GM19463 (cell line): Measurements from ENCODE around the gene SYVN1.
A peak's percentile ranks its signal among the peaks of the same experiment; 100 is the strongest.

Experiments used
- ATAC-seq: cut with Tn5 transposase; IDR thresholded peaks from one replicate; pipeline ENCODE4 v1.9.1; 2021; ENCODE audit warnings: mild to moderate bottlenecking, moderate library complexity; ENCODE audit not compliant: unreplicated experiment

The SYVN1 gene

DNA sequence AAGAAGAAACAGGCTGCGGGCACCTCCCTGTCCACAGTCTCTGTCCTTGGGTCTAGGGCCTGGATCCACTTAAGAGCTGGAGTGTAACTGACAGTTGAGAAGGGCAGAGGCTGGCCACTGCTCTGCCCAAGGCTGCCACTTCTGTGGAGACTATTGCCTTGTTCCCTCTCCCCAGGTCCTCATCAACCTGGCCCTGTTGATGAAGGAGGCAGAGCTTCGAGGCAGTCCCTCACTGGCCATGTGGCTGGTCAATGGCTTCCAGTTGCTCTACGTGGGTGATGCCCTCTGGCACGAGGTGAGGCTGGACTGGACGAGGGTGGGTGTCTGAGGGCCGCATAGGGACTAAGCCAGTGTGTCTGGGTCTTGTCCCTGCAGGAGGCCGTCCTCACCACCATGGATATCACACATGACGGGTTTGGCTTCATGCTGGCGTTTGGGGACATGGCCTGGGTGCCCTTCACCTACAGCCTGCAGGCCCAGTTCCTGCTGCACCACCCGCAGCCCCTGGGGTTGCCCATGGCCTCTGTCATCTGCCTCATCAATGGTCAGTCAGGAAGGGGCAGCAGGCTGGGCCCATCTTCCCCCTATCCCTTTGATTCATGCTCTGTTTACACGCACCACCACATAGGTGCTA is 19.7 kb downstream of the SYVN1 start:
- ATAC-seq: no peak

DNA sequence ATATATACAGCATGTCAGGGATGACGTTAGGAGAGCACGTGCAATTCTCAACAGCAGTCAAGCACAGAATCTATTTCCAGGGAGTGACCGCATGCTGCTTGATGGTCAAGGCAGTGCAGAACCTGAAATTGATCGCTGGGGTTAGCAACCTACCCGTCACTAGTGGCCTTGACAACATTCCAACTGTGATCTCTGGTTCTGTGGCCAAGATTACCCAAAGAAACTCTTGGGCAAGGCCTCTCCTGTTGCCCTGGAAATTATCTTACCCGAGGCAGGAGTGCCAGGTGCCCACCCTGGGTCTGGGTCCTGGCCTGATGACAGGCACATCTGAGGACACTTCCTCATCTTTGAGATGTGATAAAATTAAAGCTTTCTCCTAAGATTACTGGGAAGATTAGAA is 20.5 kb downstream of the SYVN1 start:
- no peak for ATAC-seq

DNA sequence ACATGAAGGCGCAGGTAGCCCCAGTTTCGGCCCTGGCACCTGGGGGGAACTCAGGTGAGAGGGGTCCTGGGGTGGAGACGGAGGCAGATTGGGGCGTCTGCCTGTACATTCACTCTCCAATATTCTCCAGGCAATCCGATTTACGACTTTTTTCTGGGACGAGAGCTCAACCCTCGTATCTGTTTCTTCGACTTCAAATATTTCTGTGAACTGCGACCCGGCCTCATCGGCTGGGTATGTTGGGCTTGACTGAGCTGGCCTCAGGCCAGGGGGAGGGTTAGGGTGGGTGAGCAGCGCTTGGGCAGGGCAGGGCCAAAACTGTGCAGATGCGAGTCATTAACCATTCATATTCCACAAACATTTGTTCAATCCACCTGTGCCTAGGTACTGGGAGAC is 21.0 kb downstream of the SYVN1 start:
- ATAC-seq: no peak

DNA sequence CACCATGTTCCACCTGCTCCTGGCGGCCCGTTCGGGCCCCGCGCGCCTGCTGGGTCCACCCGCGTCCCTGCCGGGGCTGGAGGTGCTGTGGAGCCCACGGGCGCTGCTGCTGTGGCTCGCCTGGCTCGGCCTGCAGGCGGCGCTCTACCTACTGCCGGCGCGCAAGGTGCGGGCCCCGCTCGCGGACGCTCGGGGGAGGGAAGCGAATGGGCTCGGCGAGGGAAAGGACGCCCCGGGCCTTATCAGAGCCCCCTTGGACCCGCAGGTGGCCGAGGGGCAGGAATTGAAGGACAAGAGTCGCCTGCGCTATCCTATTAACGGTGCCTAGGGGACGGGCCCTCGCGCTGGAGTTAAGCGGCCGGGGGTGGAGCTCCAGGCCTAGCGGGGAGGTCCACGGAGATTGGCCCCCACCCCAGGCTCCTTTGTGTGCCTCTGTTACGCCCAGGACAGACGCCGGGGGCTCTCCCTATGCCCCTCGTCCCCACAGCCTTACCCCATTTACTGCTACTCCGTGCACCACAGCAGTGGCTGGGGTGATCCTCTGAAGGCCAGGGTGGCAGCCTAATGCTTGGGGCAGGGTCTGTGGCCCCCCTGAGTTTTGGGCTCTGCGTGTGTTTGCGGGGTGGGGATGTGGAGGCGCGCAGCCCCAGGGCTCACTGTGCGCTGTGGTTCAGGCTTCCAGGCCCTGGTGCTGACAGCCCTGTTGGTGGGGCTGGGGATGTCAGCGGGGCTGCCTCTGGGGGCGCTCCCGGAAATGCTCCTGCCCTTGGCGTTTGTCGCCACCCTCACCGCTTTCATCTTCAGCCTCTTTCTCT is 21.6 kb downstream of the SYVN1 start:
- peak; percentile 33 for ATAC-seq

DNA sequence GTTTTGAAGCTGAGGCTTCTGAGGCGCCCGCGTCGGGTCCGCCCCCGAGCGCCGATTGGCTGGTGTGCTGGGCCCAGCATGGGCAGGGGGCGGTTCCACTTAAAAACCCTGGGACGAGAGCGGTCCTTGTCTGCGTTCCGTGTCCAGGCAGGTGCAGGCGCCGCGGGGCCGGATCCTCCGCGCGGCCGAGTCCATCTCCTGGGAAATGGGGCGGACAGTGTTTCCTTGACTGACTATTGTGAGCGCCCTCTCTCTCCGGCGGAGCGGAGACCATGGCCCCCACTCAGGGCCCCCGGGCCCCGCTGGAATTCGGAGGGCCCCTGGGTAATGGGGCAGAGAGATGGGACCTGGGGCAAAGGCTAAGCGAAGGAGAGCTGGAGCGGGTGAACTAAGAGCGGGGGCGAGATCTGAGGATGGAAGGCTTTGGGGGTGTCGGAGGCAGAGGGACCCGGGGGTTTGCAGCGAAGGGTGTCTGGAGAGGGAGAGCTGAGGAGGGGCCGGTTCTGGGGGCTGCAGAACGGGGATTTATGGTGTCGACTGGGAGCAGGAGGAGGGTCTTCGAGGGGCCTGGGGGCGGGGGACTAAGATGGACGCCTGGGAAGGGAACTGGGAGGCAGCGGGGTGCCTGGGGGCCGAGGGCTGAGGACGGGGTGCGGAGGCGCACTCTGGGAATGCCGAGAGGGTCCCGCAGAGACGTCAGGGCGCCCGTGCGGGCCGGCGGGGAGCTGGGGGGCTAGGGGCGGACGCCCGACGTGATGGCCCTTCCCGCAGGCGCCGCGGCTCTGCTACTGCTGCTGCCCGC is 22.4 kb downstream of the SYVN1 start, which contains the start of gene TM7SF2:
TSS of gene TM7SF2 (plus strand) at position 129 of the 802 bp plus-strand sequence. CDS start at position 273, 144 bp downstream.
- peak; percentile 85 for ATAC-seq

DNA sequence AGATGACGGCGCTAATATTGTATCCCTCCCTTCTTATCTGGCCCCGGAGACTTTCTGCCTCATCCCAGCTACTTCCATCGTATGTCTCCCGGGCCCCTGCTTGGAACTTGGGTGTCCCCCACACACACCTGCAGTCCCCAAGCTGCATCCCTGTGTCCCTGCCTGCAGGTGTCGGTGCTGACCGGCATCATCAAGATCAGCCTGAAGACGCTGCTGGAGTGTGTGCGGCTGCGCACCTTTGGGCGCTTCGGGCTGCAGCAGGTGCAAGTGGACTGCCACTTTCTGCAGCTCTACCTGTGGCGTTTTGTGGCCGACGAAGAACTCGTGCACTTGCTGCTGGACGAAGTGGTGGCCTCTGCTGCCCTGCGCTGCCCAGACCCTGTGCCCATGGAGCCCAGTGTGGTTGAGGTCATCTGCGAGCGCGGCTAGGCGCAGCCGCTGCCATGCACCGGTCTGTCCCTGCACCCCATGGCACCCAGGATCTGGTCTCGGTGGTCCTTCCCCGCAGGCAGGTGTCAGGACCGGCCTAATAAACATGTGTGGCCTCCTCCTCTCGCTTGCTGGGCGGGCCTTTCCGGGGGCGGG is 23.1 kb downstream of the SYVN1 start:
- no peak for ATAC-seq

DNA sequence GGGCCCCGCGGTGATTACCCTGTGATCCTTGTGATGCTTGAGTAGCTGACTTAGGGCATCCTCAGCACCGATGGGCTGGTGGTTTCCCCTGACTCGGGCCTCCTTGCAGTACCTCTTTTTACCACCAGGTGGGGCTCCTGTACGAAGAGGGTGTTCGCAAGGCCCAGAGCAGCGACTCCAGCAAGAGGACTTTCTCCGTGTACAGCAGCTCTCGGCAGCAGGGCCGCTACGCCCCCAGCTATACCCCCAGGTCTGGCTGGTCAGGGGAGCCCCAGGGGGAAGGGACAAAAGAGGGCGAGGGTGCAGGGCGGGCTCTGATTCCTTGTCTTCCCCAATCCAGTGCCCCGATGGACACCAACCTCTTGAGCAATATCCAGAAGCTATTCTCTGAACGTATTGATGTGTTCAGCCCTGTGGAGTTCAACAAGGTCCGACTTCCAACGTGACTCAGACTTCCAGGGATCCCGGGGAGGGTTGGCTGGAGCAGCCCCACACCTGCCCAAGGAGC is 23.9 kb downstream of the SYVN1 start:
- ATAC-seq: no peak

DNA sequence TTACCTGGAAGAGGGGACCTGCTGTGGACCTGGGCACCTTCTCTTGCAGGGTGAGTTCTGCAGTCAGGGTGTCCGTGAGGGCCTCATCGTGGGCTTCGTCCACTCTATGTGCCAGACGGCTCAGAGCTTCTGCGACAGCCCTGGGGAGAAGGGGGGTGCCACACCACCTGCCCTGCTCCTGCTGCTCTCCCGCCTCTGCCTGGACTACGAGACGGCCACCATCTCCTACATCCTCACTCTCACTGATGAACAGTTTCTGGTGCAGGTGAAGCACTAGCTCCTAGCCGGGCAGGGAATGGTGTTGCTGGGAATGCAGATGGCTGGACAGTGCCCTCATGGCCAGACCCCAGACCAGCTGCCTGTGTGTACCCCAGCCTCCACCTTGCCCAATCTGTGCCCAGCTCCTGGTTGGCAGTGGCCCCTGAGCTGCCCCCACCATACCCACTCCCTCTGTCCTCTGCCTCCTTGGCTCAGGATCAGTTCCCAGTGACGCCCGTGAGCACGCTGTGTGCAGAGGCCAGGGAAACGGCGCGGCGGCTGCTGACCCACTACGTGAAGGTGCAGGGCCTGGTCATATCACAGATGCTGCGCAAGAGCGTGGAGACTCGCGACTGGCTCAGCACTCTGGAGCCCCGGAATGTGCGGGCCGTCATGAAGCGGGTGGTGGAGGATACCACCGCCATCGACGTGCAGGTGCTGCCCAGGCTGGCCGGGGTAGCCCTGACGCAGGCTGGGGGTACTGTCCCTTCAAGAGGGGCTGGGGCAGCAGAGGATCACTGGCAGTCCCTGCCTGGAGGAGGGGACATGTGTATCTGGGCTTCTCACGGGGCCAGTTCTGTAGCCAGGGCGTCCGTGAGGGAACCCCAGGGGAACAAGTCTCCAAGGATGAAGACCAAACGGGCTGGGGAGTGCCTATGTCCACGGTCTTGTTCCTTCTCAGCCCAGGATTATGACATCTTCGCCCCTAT is 24.8 kb downstream of the SYVN1 start:
- no peak for ATAC-seq

DNA sequence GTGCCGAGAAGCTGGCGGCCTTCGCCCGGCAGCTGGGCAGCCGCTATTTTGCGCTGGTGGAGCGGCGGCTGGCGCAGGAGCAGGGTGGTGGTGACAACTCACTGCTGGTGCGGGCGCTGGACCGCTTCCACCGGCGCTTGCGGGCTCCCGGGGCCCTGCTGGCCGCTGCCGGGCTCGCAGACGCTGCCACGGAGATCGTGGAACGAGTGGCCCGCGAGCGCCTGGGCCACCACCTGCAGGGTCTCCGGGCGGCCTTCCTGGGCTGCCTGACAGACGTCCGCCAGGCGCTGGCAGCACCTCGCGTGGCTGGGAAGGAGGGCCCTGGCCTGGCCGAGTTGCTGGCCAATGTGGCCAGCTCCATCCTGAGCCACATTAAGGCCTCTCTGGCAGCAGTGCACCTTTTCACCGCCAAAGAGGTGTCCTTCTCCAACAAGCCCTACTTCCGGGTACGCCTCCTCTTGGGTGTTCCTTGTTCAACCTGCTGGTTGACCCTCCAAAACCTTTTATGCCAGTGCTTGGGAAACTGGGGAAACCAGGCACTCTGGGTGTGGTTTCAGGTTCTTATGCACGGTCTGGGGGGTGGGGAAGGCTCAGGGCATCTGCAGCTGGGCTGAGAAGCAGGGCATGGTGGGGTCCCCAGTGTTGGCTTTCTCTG is 25.7 kb downstream of the SYVN1 start:
- no peak for ATAC-seq

DNA sequence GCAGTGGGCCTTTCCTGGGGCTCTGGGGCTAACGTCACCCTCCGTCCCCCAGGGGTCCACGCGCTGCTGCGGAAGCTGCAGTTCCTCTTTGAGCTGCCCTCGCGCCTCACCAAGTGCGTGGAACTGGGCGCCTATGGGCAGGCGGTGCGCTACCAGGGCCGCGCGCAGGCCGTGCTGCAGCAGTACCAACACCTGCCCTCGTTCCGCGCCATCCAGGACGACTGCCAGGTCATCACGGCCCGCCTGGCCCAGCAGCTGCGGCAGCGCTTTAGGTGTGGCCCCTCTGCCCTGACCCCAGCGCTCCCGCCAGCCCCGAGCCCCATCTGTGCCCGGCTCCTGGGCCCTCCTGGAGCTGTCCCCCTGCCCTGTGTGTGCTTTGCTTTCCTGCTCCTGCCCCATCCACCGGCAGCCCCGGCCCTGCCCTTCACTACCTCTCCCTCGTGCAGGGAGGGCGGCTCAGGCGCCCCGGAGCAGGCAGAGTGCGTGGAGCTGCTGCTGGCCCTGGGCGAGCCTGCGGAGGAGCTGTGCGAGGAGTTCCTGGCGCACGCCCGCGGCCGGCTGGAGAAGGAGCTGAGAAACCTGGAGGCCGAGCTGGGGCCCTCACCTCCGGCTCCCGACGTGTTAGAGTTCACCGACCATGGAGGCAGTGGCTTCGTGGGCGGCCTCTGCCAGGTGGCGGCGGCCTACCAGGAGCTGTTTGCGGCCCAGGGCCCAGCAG is 26.4 kb downstream of the SYVN1 start:
- ATAC-seq: no peak

DNA sequence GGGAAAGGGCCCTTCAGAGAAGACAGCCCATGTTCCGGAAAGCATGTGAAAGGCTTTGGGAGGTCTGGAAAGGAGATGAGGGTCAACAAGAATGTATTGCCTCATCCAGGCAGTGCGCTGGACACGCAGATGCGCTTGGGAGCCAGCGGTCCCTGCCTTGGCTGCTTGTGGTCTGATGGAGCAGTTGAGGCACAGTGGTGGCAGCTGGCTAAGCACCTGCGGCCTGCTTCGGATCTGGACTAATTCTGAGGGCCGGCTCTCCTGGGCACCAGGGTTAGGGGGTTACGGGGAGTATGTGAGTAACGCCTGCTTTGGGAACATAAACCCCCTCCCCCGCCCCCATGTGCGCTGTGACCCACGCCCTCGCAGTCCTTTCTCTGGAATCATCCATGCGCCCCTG is 27.2 kb downstream of the SYVN1 start:
- no peak for ATAC-seq

DNA sequence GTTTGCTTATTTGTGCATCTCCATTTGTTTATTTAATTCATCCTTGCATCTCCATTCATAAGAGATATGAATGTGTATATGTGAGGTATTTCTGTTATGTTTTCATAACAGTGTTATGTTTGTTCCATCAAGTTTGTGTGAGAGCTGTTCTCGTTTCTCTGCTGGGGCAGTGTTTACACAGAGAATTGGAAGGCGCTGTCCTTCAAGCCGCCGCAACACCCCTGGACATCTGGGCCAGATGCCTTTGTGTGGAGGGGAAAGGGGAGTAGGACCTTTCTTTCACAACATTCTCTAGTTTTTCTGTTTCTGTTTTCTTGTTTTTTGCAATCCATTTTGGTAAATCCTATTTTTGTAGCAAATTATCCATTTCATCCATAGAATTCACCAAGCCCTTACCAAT is 29.7 kb downstream of the SYVN1 start:
- no peak for ATAC-seq

DNA sequence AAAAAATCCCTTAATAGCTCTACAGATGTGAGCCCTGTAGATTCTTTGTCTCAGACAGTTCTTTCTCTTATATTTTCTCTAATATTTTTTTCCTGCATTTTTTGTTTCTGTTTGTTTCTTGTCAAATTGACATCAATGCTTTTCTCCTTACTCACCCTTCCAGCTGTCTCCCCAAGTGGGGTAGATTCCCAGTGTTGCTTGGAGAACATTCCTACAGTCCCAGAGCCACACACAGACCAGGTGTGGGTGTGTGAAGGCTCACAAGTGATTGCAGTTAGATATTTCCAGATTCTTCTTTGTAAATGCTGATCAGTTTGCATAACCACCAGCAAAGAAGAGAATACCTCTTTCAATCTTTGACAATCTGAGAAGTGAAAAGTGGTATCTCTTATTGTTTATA is 30.8 kb downstream of the SYVN1 start:
- ATAC-seq: no peak

DNA sequence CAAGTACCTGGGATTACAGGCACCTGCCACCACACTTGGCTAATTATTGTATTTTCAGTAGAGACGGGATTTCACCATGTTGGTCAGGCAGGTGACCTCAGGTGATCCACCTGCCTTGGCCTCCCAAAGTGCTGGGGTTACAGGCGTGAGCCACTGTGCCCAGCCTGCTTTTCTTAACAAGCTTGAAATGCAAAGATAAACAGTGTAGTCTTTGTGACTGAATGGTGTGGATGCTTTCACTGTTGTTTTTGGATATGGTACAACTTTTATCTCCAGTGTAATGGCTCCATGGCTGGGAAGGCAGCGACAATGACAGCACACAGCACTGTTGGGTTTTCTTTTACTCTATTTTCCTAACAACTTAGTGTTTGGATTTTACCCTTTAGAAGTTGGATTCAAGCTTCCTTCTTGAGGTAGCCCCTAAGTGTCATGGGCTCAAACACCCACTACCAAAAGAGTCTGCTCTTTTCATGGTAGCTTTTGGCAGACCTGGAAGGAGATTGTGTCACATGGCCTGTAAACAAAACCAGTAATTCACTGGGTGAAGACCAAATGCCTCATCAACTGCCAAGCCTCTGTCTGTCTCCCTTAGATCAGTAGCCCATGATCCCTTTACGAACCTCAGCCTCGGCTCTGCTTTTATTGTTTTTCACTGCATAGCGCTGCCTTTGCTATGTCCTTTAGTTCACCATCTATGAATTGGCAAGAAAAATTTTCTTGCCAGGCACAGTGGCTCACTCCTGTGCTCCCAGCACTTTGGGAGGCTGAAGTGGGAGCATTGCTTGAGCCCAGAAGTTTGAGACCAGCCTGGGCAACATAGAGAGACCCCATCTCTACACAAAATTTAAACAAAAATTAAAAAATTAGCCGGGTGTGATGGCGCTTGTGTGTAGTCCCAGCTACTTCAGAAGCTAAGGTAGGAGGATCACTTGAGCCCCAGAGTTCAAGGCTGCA is 31.9 kb downstream of the SYVN1 start:
- ATAC-seq: no peak

DNA sequence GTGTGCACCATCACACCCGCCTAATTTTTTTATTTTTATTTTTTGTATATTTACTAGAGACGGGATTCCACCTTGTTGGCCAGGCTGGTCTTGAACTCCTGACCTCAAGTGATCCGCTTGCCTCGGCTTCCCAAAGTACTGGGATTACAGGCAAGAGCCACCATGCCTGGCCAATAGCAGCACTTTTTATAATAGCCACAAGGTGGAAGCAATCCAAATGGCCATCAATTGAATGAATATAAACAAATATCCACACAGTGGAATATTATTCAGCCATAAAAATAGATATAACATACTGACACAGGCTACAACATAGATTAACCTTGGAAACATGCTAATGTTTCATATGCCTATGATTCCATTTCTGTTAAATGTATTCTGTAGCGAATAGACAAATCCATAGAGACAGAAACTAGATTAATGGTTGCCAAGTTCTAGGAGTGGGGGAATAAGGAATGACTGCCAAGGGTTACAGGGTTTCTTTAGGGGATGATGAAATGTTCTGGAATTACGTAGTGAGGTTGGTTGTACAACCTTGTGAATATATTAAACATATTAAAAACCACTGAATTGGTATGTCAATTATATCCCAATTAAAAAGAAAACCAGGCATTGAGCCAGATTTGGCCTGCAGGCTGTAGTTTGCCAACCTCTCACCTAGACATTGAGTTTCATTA is 33.5 kb downstream of the SYVN1 start:
- no peak for ATAC-seq

DNA sequence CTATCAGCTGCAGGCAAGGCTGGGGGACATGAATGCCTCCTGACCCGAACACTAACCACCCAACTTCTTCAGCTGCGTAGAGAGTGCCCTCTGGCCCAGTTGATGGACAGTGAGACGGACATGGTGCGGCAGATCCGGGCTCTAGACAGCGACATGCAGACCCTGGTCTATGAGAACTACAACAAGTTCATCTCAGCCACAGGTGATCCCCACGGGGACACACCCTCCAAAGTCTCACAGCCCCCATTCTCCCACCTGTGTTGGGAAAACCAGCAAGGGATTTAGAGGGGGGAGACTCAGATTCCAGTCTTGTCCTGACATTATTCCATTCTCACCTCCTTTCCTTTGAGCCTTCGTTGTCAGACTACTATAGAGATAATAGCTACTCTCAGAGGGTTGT is 37.4 kb downstream of the SYVN1 start:
- ATAC-seq: no peak
